ENCODE data around the gene TRPM6.
A peak's percentile ranks its signal among the peaks of the same experiment; 100 is the strongest.

The TRPM6 gene

DNA sequence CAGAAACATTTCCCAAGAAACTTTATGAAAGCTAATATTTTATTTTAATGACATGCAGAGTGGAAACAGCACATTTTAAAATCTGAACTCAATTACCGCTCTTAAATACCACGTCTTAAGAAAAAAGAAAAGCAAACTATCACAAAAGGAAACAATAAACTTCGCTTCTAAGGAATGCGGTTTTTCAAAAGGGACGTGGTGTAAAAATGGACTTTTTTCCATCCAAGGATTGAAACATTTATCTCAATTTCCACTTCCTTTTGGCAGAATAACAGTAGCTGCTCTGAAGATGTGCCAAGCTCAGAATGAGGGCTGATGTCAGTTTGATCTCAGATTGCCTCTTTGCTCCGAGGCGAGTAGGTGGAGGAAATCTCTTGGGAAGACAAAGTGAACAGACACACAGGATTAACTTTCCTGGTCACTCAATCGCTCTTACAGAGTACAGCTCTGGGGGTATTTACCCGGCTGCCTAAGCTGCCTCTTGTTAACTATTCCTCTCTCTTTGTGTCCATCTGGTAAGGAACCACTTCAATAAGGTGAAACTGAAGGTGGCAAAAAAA lies 158.5 kb downstream of the TRPM6 start:
- H3K4me3 ChIP-seq (ENCODE audit: low read depth, low read length), result peak overlapping the region; percentile 2
- peak; percentile 16 for DNase-seq (ENCODE audit: low read depth, low spot score)
- TF ChIP-seq, protein P1, sequence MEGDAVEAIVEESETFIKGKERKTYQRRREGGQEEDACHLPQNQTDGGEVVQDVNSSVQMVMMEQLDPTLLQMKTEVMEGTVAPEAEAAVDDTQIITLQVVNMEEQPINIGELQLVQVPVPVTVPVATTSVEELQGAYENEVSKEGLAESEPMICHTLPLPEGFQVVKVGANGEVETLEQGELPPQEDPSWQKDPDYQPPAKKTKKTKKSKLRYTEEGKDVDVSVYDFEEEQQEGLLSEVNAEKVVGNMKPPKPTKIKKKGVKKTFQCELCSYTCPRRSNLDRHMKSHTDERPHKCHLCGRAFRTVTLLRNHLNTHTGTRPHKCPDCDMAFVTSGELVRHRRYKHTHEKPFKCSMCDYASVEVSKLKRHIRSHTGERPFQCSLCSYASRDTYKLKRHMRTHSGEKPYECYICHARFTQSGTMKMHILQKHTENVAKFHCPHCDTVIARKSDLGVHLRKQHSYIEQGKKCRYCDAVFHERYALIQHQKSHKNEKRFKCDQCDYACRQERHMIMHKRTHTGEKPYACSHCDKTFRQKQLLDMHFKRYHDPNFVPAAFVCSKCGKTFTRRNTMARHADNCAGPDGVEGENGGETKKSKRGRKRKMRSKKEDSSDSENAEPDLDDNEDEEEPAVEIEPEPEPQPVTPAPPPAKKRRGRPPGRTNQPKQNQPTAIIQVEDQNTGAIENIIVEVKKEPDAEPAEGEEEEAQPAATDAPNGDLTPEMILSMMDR (IDR thresholded peaks at IDR 0.05; ENCODE audit: low read depth, low read length), result no peak
- in situ Hi-C loops (cut with HindIII; ENCODE audit: low sequenced_read_pairs), result no loop called here

DNA sequence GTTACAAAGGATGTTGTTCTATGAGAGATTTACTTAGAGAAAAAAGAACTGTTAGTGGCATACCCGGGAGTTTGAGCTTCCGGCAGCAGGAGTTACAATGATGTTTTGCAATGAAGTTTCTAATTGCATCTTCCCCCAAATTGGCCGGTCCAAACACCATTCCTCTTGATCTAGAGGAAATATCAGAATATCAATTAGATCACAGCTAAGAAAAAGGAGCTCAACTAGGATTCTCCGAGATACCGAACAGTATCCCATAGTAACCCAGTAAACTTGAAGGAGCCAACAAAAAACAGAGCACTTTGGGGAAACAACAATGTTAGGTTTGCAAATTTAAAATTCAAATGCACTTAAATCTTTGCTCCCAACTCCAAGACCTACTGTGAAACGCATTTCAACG lies 159.5 kb downstream of the TRPM6 start:
- DNase-seq (ENCODE audit: low read depth, low spot score), result no peak
- TF ChIP-seq, protein P1 (IDR thresholded peaks at IDR 0.05; ENCODE audit: low read depth, low read length), result no peak
- H3K4me3 ChIP-seq (ENCODE audit: low read depth, low read length), result no peak overlapping the region
- in situ Hi-C loops (cut with HindIII; ENCODE audit: low sequenced_read_pairs), result no loop called here

DNA sequence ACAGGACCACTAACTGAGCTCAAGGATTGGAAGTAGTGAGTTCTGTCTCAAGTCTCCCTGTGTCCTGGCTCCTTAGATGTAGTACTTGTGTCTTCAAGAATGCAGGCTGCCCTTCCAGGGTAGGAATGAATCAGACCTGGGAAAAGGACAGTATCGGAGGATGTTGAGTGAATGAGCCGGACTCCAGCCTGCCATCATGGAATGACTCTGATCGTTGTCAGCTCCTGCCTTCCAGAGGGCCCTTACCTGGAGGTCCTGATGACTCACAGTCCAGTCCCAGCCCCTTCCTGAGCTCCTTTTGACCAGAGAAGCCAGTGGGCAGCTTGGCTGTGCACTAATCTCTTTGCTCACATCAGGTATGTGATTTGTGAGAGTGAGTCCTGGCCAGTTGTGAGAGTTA lies 161.1 kb downstream of the TRPM6 start:
- in situ Hi-C loops (cut with HindIII; ENCODE audit: low sequenced_read_pairs), result no loop called here
- no peak for DNase-seq (ENCODE audit: low read depth, low spot score)
- TF ChIP-seq, protein P1 (IDR thresholded peaks at IDR 0.05; ENCODE audit: low read depth, low read length), result no peak
- H3K4me3 ChIP-seq (ENCODE audit: low read depth, low read length), result no peak overlapping the region

DNA sequence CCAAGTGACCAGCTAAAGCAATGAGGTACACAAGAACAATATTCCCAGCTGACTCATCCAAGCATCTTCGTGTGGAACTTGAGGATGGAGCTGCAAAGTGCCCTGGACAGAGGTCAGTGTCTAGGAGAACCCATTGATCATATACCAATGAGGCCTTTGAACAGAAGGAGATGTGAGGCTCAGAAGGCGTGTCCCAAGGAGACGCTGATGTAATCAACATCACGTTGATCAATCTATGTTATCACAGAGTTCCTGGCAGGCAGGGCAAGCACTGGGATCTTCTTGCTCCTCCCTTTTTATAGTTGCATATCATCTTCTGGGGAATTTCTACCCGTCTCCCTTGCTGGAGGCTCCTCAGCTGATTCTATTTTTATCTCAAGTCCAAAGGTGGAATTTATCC lies 163.4 kb downstream of the TRPM6 start:
- no peak overlapping the region for H3K4me3 ChIP-seq (ENCODE audit: low read depth, low read length)
- TF ChIP-seq, protein P1 (IDR thresholded peaks at IDR 0.05; ENCODE audit: low read depth, low read length), result no peak
- DNase-seq (ENCODE audit: low read depth, low spot score), result no peak
- in situ Hi-C loops (cut with HindIII; ENCODE audit: low sequenced_read_pairs), result no loop called here

DNA sequence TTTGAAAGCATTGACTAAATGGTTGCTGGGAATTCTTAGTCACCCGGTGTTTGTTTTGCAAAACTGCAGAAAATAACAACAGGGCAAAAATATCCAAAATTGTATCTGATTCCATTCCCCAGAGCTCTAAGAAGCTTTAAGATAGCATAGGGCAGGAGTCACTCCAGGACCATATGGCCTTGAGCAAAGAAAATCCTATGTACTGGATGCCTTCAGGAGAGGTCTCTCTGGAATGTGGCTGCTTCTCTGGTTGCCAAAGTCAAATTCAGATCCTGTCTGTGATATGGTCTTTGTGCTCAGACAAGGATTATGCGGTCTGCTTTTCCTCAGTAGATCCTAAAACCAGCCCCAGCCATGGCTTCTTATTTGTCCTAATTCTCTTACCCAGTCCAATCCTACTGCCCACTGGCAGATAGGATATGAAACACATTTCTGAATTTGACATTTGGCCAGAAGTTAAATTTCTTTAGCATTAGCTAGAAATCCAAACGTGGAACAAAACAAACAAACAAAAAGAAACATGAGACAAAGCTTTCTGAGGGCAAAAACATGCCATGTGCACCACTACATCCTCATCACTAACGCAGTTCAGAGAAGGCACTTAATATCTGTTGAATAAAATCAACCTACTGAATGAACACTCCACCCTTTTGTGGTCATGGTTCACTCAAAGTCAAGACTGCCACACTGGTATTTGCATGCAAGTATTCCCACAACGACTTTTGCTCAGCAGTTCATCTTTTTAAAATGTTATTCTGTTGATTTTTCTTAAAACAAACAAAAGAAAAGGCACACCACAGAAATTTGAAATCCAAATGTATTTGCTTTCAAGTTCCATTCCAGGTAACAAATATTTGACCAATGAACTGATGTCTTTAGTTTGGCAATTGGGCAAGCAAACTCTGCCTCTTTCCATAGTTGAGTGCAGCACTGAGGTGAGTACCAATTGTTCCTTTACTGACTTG lies 165.7 kb downstream of the TRPM6 start:
- in situ Hi-C loops (cut with HindIII; ENCODE audit: low sequenced_read_pairs), result no loop called here
- DNase-seq (ENCODE audit: low read depth, low spot score), result no peak
- TF ChIP-seq, protein P1 (IDR thresholded peaks at IDR 0.05; ENCODE audit: low read depth, low read length), result no peak
- no peak overlapping the region for H3K4me3 ChIP-seq (ENCODE audit: low read depth, low read length)

DNA sequence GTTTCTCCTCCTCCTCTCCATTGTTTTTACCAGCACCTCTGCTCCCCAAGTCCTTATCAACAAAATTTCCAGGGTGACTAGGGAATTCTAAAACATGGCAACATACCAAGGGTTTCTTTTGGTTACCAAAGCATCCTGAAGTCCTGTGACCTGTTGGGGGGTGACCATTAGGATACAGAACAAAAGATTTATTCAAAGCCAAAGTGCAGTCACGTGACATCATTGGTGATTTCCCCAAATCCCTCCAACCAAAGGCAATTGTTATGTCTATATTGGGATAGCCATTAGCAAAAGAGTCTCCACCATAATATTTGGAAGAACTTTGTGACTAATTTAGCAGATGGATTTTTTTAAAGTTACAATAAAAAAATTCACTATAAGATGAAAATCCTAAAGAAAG lies 168.4 kb downstream of the TRPM6 start:
- in situ Hi-C loops (cut with HindIII; ENCODE audit: low sequenced_read_pairs), result no loop called here

More for the DNA sequence above, 168.4 kb downstream of the TRPM6 start:
- TF ChIP-seq, protein P1 (IDR thresholded peaks at IDR 0.05; ENCODE audit: low read depth, low read length), result no peak
- no peak overlapping the region for H3K4me3 ChIP-seq (ENCODE audit: low read depth, low read length)
- DNase-seq (ENCODE audit: low read depth, low spot score), result no peak
